ENCODE results near the gene THRB. TPM values are rescaled to one million over a fixed set of nuclear protein-coding genes. Genes with fewer than 3 reads are reported as not detected.
"Not testable (repeated sequence)": the region's sequence is repeated elsewhere in the genome, so short reads cannot be mapped to it uniquely, and the experiment has no call there.

THRB gene
- total RNA-seq, 1 donor from 2014 or later: not detected

DNA sequence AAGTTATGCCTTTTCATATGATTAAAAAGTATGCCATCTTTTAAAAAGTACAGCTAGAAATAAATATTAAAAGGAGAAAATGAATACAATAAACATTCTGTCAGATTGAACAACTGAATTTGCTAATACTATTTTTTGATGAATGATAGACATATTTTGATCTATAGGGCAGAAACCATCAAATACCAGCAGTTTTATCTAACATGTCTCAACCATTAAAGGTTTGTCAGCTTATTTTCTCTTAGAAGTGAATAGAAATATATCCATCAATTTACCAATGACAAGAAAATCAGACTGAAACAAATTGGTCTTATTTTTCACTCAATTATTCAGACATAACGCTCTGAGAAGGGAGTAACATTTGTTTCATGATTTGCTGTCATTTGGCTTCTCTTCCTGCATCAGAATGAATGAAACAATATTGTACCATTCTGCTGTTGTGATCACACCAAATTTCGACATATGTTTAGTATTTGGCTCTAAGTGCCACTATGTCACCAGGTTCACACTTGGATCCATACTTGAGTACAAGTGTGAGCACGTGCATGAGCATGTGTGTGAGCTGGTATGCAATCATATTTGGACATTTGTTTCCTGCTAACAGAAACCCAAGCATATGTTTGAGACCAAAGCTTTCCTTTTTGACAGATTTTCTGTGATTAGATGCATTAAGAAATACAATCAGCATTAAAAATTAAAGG, 86.5 kb downstream of the THRB start:
- no peaks in the 10 kb centered on the region for H3K36me3 Mint-ChIP-seq (ENCODE audit: low read depth)
- H3K27me3 Mint-ChIP-seq: no peaks in the 10 kb centered on the region
- H3K9me3 Mint-ChIP-seq: no peaks in the 10 kb centered on the region
- no peak for DNase-seq
- no peaks in the 10 kb centered on the region for H3K4me1 Mint-ChIP-seq
- no peak overlapping the region for H3K4me3 Mint-ChIP-seq
- no peak overlapping the region for H3K27ac Mint-ChIP-seq
- intact Hi-C loops (cut with micrococcal nuclease): no loop called here

DNA sequence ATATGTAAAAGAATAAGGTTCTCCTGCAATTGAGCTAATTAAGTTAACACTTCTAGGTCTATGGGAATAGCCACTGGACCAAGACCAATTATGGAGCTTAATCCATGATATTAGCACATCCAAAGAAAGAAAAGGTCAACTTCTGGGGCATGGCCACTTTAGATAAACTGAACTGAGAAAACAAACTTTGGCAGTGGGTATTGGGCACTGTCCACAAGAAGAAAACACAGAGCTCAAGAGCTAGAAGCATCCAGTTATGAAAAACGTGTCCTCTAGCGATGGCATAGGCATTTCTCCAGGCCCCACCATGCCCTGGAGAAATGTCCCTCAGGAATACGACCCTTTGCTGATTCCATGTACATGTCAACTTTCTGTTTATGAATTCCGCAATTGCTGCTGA, 87.8 kb downstream of the THRB start:
- Mint-ChIP-seq H3K4me3 (no peak overlapping the region), H3K9me3 (no peaks in the 10 kb centered on the region), H3K27ac (no peak overlapping the region), H3K36me3 (ENCODE audit: low read depth) (no peaks in the 10 kb centered on the region), H3K27me3 (no peaks in the 10 kb centered on the region), H3K4me1 (no peaks in the 10 kb centered on the region)
- DNase-seq: no peak
- intact Hi-C loops (cut with micrococcal nuclease): no loop called here

DNA sequence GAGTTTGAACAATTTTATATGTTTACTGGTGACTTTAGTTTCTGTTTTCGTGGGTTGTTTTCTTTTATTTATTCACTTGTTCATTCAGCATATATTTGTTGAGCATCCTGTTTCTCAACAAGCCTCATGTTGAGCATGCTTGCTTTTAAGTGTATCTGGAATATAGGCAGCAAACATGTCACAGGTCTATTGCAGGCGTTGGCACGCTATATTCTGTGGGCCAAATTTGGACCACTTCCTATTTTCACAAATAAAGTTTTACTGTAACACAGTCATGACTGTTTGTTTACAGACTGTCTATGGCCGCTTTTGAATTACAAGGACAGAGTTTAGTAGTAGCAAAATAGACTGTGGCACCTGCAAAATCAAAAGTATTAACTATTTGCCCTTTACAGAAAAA, 89.6 kb downstream of the THRB start:
- Mint-ChIP-seq H3K36me3 (ENCODE audit: low read depth) (no peaks in the 10 kb centered on the region), H3K27ac (no peak overlapping the region), H3K4me1 (no peaks in the 10 kb centered on the region), H3K27me3 (no peaks in the 10 kb centered on the region), H3K9me3 (no peaks in the 10 kb centered on the region), H3K4me3 (no peak overlapping the region)
- intact Hi-C loops (cut with micrococcal nuclease): no loop called here
- DNase-seq: no peak

DNA sequence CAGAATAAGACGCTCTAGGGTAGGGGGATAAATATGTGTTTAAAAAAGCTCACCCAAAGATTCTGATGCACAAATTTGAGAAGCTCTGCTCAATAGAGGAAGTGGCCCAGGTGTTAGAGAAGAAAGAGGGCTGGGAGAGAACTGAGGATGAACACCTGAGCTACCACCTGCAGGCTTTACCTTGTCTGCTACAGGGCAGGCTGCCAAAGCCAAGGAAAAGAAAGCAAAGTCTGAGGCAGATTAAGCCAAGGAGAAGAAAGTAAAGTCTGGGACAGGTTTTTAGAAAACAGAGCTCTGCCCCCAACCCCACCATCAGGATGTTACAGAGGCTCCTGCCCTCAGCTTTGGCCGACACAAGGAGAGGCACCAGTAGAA, 92.9 kb downstream of the THRB start:
- Mint-ChIP-seq H3K4me3 (no peak overlapping the region), H3K4me1 (no peaks in the 10 kb centered on the region), H3K27ac (no peak overlapping the region), H3K9me3 (no peaks in the 10 kb centered on the region), H3K36me3 (ENCODE audit: low read depth) (no peaks in the 10 kb centered on the region), H3K27me3 (no peaks in the 10 kb centered on the region)
- DNase-seq: no peak
- intact Hi-C loops (cut with micrococcal nuclease): no loop called here

DNA sequence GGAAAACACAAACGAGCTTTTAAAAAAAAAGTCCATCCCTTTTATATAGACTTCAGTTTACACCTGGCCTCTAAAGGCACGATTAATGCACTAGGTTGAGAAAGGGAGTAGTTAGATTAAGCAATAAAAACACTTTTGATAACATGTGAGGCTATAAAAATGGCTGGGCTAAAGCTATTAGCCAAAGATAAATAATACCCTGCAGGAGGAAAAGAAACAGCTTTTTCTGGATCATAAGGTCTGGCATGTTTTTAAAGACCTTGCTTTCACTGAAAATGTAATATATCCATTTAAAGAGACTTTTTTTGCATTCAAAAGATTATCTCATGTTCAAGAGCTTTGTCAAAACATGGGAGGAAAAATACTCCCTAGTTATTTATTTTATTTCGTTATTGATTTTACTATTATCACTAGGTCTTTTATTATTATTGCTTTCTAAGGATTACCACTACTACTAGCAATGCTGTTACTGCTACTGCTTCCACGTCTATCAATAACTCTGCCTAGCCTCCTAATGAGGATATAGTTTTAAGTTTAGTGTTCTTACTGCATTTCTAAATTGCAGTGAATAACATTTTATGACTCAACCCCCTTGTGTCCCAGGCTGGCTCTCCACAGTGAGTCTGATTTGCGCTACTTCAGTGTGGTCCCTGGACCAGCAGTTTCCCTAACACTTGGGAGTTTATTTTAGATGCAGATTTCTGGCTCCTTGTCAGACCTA, 93.4 kb downstream of the THRB start:
- Mint-ChIP-seq H3K27me3 (no peaks in the 10 kb centered on the region), H3K4me1 (no peaks in the 10 kb centered on the region), H3K27ac (no peak overlapping the region), H3K4me3 (no peak overlapping the region), H3K36me3 (ENCODE audit: low read depth) (no peaks in the 10 kb centered on the region), H3K9me3 (no peaks in the 10 kb centered on the region)
- DNase-seq: no peak
- intact Hi-C loops (cut with micrococcal nuclease): no loop called here

DNA sequence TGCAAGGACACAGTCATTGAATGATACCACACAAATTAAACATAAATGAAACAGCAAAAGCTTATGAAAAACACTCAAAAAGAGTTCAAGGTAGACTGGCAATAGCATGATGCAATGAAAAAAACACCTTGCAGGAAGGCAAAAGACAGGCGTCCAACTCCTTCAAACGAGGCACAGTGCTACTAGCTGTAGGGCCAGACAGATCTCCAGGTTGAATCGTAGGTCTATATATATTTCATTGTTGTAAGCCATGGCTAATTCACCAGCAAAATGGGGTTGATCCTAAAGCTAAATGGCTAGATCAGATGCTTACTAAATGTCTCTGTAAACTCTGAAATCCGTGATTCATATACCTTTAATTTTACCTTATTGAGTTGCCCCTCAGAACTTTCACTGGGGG, 94.2 kb downstream of the THRB start:
- Mint-ChIP-seq H3K27me3 (no peaks in the 10 kb centered on the region), H3K36me3 (ENCODE audit: low read depth) (no peaks in the 10 kb centered on the region), H3K27ac (no peak overlapping the region), H3K4me3 (no peak overlapping the region), H3K9me3 (no peaks in the 10 kb centered on the region), H3K4me1 (no peaks in the 10 kb centered on the region)
- intact Hi-C loops (cut with micrococcal nuclease): no loop called here
- DNase-seq: no peak

DNA sequence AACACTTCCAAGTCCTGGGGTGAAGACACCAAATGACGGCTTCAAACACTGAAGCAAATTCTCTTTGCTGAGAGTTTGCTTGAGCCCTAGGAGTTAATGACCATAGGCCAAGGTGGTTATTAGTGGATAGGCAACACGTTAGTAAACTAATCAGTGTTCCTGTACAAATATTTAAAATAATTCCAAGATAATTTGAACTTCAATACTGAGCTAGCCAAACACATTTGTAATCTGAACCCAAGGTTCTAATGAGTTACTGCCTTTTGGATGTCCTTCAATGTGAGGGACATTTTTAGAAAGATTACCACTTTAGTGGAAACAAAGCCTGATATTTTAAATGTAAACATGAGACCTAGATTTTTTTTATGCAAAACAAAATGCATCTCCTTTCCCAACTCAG, 94.6 kb downstream of the THRB start:
- no peak overlapping the region for H3K27ac Mint-ChIP-seq
- intact Hi-C loops (cut with micrococcal nuclease): no loop called here
- no peaks in the 10 kb centered on the region for H3K9me3 Mint-ChIP-seq
- H3K36me3 Mint-ChIP-seq (ENCODE audit: low read depth): no peaks in the 10 kb centered on the region
- H3K4me1 Mint-ChIP-seq: no peaks in the 10 kb centered on the region
- H3K4me3 Mint-ChIP-seq: no peak overlapping the region
- H3K27me3 Mint-ChIP-seq: no peaks in the 10 kb centered on the region
- no peak for DNase-seq

DNA sequence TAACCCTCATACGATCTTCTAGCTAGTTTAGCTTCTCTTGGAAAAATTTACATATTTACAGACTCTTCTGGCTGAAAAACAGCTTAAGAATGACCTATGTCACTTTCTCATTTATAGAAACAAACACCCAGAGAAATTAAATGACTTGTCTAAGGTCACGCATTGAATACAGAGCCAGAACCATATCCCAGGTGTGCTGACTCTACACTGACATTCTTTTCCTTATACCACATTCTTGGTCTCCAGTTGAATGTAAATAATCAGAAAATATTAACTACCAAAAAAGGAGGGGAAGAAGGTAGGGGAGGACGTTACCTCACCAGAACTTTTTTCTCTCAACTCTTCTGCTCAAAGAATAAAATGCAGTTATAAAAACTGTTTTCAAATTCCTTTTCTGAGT, 95.0 kb downstream of the THRB start:
- intact Hi-C loops (cut with micrococcal nuclease): no loop called here
- H3K9me3 Mint-ChIP-seq: no peaks in the 10 kb centered on the region
- no peak for DNase-seq
- no peaks in the 10 kb centered on the region for H3K27me3 Mint-ChIP-seq
- H3K4me3 Mint-ChIP-seq: no peak overlapping the region
- H3K27ac Mint-ChIP-seq: no peak overlapping the region
- no peaks in the 10 kb centered on the region for H3K36me3 Mint-ChIP-seq (ENCODE audit: low read depth)
- H3K4me1 Mint-ChIP-seq: no peaks in the 10 kb centered on the region

DNA sequence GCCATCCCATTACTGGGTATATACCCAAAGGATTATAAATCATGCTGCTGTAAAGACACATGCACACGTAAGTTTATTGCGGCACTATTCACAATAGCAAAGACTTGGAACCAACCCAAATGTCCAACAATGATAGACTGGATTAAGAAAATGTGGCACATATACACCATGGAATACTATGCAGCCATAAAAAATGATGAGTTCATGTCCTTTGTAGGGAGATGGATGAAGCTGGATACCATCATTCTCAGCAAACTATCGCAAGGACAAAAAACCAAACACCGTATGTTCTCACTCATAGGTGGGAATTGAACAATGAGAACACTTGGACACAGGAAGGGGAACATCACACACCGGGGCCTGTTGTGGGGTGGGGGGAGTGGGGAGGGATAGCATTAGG, 95.9 kb downstream of the THRB start:
- H3K4me1 Mint-ChIP-seq; H3K27me3 Mint-ChIP-seq; H3K36me3 Mint-ChIP-seq (ENCODE audit: low read depth); intact Hi-C loops (cut with micrococcal nuclease); H3K4me3 Mint-ChIP-seq; H3K9me3 Mint-ChIP-seq; DNase-seq; H3K27ac Mint-ChIP-seq: not testable (repeated sequence)

DNA sequence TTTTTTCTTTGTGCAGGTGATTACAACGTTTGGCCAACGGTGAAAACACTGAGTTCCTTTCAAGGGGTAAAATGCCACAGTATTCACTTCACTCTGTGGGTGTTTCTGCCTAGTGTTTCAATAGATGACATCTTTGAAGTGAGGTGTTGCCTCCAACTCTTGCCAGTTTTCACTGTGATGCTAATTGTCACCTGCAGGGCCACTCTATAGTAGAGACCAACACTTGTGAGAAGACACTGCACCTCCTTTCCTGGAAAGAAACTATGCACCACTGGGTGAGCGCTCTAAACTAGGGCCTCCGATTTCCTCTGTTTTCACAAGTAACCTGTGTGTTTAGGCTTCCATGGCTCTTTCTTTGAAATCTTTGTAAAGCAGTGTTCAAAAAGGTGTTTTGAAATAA, 98.3 kb downstream of the THRB start:
- Mint-ChIP-seq H3K27me3 (no peaks in the 10 kb centered on the region), H3K4me3 (no peak overlapping the region), H3K27ac (no peak overlapping the region)

DNA sequence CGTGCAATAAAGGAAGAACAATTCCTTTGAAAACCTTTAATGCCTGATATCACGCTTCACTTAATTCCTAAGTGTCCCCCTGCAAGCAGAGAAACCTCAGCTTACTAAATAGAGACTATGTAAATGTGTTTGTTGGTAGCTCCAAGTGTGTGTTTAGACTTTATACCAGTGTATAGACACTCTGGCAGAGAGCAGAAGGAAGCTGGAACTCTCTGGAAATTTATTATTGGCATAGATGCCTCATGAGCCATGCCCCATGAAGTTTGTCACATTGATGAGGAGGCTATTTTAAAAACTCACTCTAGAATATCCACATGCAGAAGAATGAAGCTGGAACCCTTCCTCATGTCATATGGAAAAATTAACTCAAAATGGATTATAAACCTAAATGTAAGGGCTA, 99.9 kb downstream of the THRB start:
- H3K27ac Mint-ChIP-seq: no peak overlapping the region
- DNase-seq: no peak
- no peak overlapping the region for H3K4me3 Mint-ChIP-seq
- no peaks in the 10 kb centered on the region for H3K27me3 Mint-ChIP-seq
- H3K36me3 Mint-ChIP-seq (ENCODE audit: low read depth): no peaks in the 10 kb centered on the region
- H3K9me3 Mint-ChIP-seq: no peaks in the 10 kb centered on the region
- intact Hi-C loops (cut with micrococcal nuclease): no loop called here
- H3K4me1 Mint-ChIP-seq: no peaks in the 10 kb centered on the region

More for the DNA sequence above, 98.3 kb downstream of the THRB start:
- DNase-seq: no peak
- Mint-ChIP-seq H3K4me1 (no peaks in the 10 kb centered on the region), H3K36me3 (ENCODE audit: low read depth) (no peaks in the 10 kb centered on the region), H3K9me3 (no peaks in the 10 kb centered on the region)
- intact Hi-C loops (cut with micrococcal nuclease): no loop called here

DNA sequence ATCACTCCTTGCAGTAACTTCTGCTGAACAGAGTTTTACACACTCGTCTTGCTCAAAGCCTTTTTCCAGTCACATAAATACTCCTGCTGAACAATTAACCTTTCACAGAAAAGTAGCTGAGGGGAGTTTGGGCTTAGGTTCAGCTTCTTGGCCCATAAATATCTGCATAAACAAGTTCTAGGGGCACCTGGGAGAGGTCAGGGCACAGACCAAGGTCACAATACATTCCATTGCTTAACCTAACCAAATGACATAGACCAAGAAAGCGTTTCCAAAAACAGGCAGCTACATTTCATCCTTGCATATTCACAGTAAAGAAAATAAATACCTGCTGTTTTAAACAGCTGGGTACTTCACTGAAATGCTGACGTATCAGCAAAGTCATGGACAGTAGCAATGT, 101.3 kb downstream of the THRB start:
- intact Hi-C loops (cut with micrococcal nuclease): no loop called here
- H3K27me3 Mint-ChIP-seq: no peaks in the 10 kb centered on the region
- no peak for DNase-seq
- no peaks in the 10 kb centered on the region for H3K4me1 Mint-ChIP-seq
- no peaks in the 10 kb centered on the region for H3K36me3 Mint-ChIP-seq (ENCODE audit: low read depth)
- no peak overlapping the region for H3K4me3 Mint-ChIP-seq
- no peak overlapping the region for H3K27ac Mint-ChIP-seq
- H3K9me3 Mint-ChIP-seq: no peaks in the 10 kb centered on the region

DNA sequence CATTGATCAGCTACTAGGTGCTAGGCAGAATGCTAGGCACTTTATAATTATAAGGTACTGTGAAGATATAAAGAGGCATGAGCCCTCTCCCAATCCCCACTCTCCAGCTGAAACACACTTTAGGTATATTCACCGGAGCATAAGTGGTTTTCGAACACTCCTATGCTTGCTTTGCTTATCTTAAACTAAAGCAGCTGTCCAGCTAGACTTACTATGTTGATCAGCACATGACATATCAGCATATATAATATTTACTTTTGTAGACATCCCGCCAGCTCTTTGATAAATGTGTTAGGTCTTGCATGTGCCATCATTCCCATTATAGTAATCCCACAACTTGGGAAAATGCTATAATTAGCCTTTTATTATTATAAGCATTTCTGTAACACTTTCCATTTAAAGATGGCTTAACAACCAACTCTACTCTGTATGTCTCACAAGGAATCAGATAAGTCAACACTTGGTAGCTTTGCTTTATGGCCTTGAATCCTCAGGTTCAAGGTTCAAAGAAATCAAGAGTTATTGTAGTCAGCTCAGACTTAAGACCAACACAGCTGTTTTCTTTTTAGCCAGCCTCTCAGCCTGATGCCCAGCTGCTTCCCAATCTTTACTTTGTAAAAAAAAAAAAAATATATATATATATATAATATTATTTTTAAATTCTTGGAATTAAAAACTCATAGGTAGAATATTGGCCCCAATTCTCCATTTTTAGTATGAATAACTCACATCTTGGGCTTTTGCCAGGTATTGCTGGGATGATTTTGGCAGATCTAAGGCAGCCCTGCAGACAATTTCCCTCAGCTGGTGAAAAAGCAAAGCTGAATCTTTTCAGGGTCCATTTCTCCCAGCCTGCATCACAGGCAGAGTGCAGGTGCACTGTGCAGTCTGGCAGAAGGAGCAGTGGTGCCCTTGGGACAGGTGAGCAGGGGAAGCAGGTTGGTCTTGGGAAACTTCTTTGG, 104.2 kb downstream of the THRB start:
- no peak overlapping the region for H3K4me3 Mint-ChIP-seq

More for the DNA sequence above, 104.2 kb downstream of the THRB start:
- DNase-seq: no peak
- intact Hi-C loops (cut with micrococcal nuclease): no loop called here
- Mint-ChIP-seq H3K27me3 (no peaks in the 10 kb centered on the region), H3K36me3 (ENCODE audit: low read depth) (no peaks in the 10 kb centered on the region), H3K4me1 (no peaks in the 10 kb centered on the region), H3K9me3 (no peaks in the 10 kb centered on the region), H3K27ac (no peak overlapping the region)

All from activated CD4-positive, alpha-beta T cell treated with anti-CD3 and anti-CD28 coated beads, Interleukin-2, amount 10 ng/mL, durations not matched to agents 24 days and 14 days (primary cell).